SK-N-SH (cell line): ENCODE results near the gene NRTN. TPM values are rescaled to one million over a fixed set of nuclear protein-coding genes. Genes with fewer than 3 reads are reported as not detected.

ENCODE experiments used
- CHD2 ChIP-seq: fragments of 150-350 bp; IDR thresholded peaks from 2 replicates; pipeline ENCODE4 v1.6.1; 2018; ENCODE audit warnings: low read length; ENCODE audit not compliant: partially characterized antibody
- ELF1 ChIP-seq: IDR thresholded peaks from 2 replicates; pipeline ENCODE4 v1.4.0; 2012
- EP300 ChIP-seq, 2 experiments: IDR thresholded peaks; 2 replicates each; pipeline versions ENCODE4 v1.4.0 to v1.6.1; 2012; ENCODE audit warnings: borderline replicate concordance in 1 of 2, low read depth in 1 of 2, low read length in 1 of 2
- EZH2phosphoT487 ChIP-seq: fragments of 200-600 bp; sonication (generic); IDR thresholded peaks from 2 replicates; pipeline ENCODE4 v1.6.1; 2017; ENCODE audit warnings: low read depth, mixed run types, mild to moderate bottlenecking, antibody characterized with exemption, moderate library complexity, borderline replicate concordance
- FOXJ3 ChIP-seq: sonication (generic); formaldehyde crosslinking; IDR thresholded peaks from 2 replicates; pipeline ENCODE4 v1.5.1; 2020; ENCODE audit warnings: mild to moderate bottlenecking, missing genetic modification reagents
- GABPA ChIP-seq: IDR thresholded peaks from 2 replicates; pipeline ENCODE4 v1.4.0; 2012; ENCODE audit warnings: low read depth, mild to moderate bottlenecking
- GATA2 ChIP-seq: sonication (generic); formaldehyde crosslinking; IDR thresholded peaks from 2 replicates; pipeline ENCODE4 v1.5.0; 2020; ENCODE audit warnings: mild to moderate bottlenecking, missing genetic modification reagents
- RAD21 ChIP-seq: IDR thresholded peaks from 2 replicates; pipeline ENCODE4 v1.6.1; 2012; ENCODE audit warnings: mild to moderate bottlenecking, low read length
- RXRA ChIP-seq: IDR thresholded peaks from 2 replicates; pipeline ENCODE4 v1.4.0; 2012; ENCODE audit warnings: low read depth, mild to moderate bottlenecking, borderline replicate concordance
- SIN3A ChIP-seq: IDR thresholded peaks from 2 replicates; pipeline ENCODE4 v1.6.1; 2012; ENCODE audit warnings: low read depth, mild to moderate bottlenecking, low read length, moderate library complexity, borderline replicate concordance
- YY1 ChIP-seq: IDR thresholded peaks from 2 replicates; pipeline ENCODE4 v1.4.0; 2012; ENCODE audit warnings: low read depth, mild to moderate bottlenecking
- polyA plus RNA-seq, 3 experiments: library from polyadenylated mRNA; depleted of rRNA; stranded (reverse); fragments of >200 nt; gene quantifications; 2 replicates each; pipeline ENCODE4 v1.2.3, GENCODE V29; 2012
- TF ChIP-seq, protein P1 (sequence below): IDR thresholded peaks from 2 replicates; pipeline ENCODE4 v1.4.0; 2012; ENCODE audit warnings: low read depth, borderline replicate concordance
- TF ChIP-seq, protein P2 (sequence below): IDR thresholded peaks from 2 replicates; pipeline ENCODE4 v1.4.0; 2012; ENCODE audit warnings: low read depth
- TF ChIP-seq, protein P3 (sequence below): IDR thresholded peaks from 2 replicates; pipeline ENCODE4 v1.4.0; 2012; ENCODE audit warnings: low read depth, borderline replicate concordance
- TF ChIP-seq, protein P4 (sequence below): IDR thresholded peaks from 2 replicates; pipeline ENCODE4 v1.6.1; 2012; ENCODE audit warnings: mild to moderate bottlenecking, low read depth, low read length, moderate library complexity

NRTN gene
- polyA plus RNA-seq, 1 of the 3 experiments (the other 2 are of a cell fraction): 0.99 TPM

DNA sequence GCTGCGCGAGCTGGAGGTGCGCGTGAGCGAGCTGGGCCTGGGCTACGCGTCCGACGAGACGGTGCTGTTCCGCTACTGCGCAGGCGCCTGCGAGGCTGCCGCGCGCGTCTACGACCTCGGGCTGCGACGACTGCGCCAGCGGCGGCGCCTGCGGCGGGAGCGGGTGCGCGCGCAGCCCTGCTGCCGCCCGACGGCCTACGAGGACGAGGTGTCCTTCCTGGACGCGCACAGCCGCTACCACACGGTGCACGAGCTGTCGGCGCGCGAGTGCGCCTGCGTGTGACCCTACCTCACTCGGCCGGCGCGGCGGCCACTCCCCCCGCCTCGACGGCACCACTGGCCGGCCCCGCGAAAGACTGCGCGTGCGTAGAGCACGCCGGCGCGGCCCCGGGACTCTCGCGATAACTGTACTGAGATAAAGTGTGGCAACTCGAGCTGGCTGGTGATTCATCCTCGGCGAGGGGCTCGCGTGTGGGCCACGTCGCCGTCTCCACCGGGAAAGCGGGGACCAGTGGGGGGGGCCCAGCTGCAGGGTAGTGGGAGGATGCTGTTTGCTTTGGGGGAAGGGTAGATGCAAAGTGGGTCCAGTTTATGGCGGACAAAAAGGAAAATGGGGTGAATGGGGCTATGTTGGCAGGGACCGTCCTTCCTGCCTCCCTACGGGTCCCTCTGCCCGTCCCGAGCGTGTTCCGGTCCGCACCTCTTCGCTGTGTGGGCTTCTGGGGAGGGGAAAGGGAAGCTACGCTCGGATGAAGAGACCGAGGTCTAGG, 23.2 kb downstream of the NRTN start (continued):
- TF ChIP-seq, protein P1, sequence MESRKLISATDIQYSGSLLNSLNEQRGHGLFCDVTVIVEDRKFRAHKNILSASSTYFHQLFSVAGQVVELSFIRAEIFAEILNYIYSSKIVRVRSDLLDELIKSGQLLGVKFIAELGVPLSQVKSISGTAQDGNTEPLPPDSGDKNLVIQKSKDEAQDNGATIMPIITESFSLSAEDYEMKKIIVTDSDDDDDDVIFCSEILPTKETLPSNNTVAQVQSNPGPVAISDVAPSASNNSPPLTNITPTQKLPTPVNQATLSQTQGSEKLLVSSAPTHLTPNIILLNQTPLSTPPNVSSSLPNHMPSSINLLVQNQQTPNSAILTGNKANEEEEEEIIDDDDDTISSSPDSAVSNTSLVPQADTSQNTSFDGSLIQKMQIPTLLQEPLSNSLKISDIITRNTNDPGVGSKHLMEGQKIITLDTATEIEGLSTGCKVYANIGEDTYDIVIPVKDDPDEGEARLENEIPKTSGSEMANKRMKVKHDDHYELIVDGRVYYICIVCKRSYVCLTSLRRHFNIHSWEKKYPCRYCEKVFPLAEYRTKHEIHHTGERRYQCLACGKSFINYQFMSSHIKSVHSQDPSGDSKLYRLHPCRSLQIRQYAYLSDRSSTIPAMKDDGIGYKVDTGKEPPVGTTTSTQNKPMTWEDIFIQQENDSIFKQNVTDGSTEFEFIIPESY: peak; percentile 98
- TF ChIP-seq, protein P2, sequence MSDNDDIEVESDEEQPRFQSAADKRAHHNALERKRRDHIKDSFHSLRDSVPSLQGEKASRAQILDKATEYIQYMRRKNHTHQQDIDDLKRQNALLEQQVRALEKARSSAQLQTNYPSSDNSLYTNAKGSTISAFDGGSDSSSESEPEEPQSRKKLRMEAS: peak; percentile 89
- TF ChIP-seq, protein P3, sequence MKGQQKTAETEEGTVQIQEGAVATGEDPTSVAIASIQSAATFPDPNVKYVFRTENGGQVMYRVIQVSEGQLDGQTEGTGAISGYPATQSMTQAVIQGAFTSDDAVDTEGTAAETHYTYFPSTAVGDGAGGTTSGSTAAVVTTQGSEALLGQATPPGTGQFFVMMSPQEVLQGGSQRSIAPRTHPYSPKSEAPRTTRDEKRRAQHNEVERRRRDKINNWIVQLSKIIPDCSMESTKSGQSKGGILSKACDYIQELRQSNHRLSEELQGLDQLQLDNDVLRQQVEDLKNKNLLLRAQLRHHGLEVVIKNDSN: no peak
- TF ChIP-seq, protein P4, sequence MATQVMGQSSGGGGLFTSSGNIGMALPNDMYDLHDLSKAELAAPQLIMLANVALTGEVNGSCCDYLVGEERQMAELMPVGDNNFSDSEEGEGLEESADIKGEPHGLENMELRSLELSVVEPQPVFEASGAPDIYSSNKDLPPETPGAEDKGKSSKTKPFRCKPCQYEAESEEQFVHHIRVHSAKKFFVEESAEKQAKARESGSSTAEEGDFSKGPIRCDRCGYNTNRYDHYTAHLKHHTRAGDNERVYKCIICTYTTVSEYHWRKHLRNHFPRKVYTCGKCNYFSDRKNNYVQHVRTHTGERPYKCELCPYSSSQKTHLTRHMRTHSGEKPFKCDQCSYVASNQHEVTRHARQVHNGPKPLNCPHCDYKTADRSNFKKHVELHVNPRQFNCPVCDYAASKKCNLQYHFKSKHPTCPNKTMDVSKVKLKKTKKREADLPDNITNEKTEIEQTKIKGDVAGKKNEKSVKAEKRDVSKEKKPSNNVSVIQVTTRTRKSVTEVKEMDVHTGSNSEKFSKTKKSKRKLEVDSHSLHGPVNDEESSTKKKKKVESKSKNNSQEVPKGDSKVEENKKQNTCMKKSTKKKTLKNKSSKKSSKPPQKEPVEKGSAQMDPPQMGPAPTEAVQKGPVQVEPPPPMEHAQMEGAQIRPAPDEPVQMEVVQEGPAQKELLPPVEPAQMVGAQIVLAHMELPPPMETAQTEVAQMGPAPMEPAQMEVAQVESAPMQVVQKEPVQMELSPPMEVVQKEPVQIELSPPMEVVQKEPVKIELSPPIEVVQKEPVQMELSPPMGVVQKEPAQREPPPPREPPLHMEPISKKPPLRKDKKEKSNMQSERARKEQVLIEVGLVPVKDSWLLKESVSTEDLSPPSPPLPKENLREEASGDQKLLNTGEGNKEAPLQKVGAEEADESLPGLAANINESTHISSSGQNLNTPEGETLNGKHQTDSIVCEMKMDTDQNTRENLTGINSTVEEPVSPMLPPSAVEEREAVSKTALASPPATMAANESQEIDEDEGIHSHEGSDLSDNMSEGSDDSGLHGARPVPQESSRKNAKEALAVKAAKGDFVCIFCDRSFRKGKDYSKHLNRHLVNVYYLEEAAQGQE: 0 out of 2 replicates have a peak, but pooled peaks have one; percentile 20
- TF ChIP-seq RAD21: no peak
- no peak for TF ChIP-seq RXRA
- TF ChIP-seq EZH2phosphoT487: no peak
- no peak for TF ChIP-seq EP300 (IDR thresholded peaks at IDR 0.05; ENCODE audit: borderline replicate concordance in 1 of 2, low read depth in 1 of 2, low read length in 1 of 2)
- no peak for TF ChIP-seq ELF1
- TF ChIP-seq GATA2 (CRISPR knock-in tag): 0 out of 2 replicates have a peak, but pooled peaks have one; percentile 23
- peak; percentile 75; the same call in 1 of the 2 replicates for TF ChIP-seq SIN3A
- peak; percentile 100 for TF ChIP-seq CHD2
- TF ChIP-seq GABPA: no peak
- 0 out of 2 replicates have a peak, but pooled peaks have one; percentile 32 for TF ChIP-seq FOXJ3 (CRISPR knock-in tag)
- 0 out of 2 replicates have a peak, but pooled peaks have one; percentile 40 for TF ChIP-seq YY1
